ENCODE results near the gene SOX30.

GRCh38 chr5:157640406-157641066, 11.7 kb downstream of the SOX30 start:
- TF ChIP-seq CTCF (IDR thresholded peaks at IDR 0.05) (no peak), POLR2A (IDR thresholded peaks at IDR 0.05) (no peak)

Data from body of pancreas (tissue), 4 donors.